DND-41 (cell line): ENCODE results near the gene AOPEP.

Experiments
- ATAC-seq: fragments of 200-7000 bp; cut with Tn5 transposase; 3 replicates; pipeline ENCODE4 v1.9.1; 2021; ENCODE audit warnings: low read depth; ENCODE audit not compliant: insufficient read depth
- DNase-seq: peaks from one replicate; pipeline ENCODE4 v3.0.0-alpha.2; 2020
- H2AFZ ChIP-seq: 2 replicates; pipeline ENCODE4 v1.6.0; 2012; ENCODE audit warnings: low read depth, low read length
- H3K27ac ChIP-seq: 2 replicates; pipeline ENCODE4 v1.5.1; 2012; ENCODE audit warnings: low read length, inconsistent platforms
- H3K27me3 ChIP-seq: fragments of 200-600 bp; sonication (generic); 2 replicates; pipeline ENCODE4 v1.6.0; 2012; ENCODE audit warnings: low read length, mild to moderate bottlenecking, inconsistent platforms; ENCODE audit not compliant: insufficient read depth, poor library complexity
- H3K36me3 ChIP-seq: 2 replicates; pipeline ENCODE4 v1.5.1; 2012; ENCODE audit warnings: low read length, inconsistent platforms; ENCODE audit not compliant: insufficient read depth
- H3K4me1 ChIP-seq: 2 replicates; pipeline ENCODE4 v1.5.1; 2012; ENCODE audit warnings: mild to moderate bottlenecking, low read length; ENCODE audit not compliant: insufficient read depth
- H3K4me2 ChIP-seq: 2 replicates; pipeline ENCODE4 v1.6.0; 2012; ENCODE audit warnings: mild to moderate bottlenecking, moderate library complexity, low read length, inconsistent platforms; ENCODE audit not compliant: insufficient read depth
- H3K4me3 ChIP-seq, 2 experiments: fragments of 200-600 bp in 1 of 2; shearing (Covaris generic) in 1 of 2; 2 replicates each; pipeline ENCODE4 v1.5.1; 2012 to 2016; ENCODE audit warnings: inconsistent platforms in 2 of 2, low read length in 2 of 2, mild to moderate bottlenecking in 2 of 2, low read depth in 1 of 2, moderate library complexity in 1 of 2
- H3K79me2 ChIP-seq: 2 replicates; pipeline ENCODE4 v1.6.0; 2012; ENCODE audit warnings: low read length, inconsistent platforms; ENCODE audit not compliant: insufficient read depth
- H3K9ac ChIP-seq: 2 replicates; pipeline ENCODE4 v1.6.0; 2012; ENCODE audit warnings: low read depth, mild to moderate bottlenecking, inconsistent platforms, low read length, moderate library complexity
- H3K9me3 ChIP-seq: 2 replicates; pipeline ENCODE4 v1.5.1; 2012; ENCODE audit warnings: low read length, moderate library complexity, mild to moderate bottlenecking, inconsistent platforms; ENCODE audit not compliant: insufficient read depth, severe bottlenecking
- H4K20me1 ChIP-seq: 2 replicates; pipeline ENCODE4 v1.6.0; 2012; ENCODE audit warnings: low read length; ENCODE audit not compliant: insufficient read depth
- EZH2 ChIP-seq: IDR thresholded peaks from 3 replicates; pipeline ENCODE4 v1.6.1; 2012; ENCODE audit warnings: borderline replicate concordance, low read depth, mild to moderate bottlenecking, moderate library complexity, low read length, inconsistent platforms; ENCODE audit not compliant: severe bottlenecking
- TF ChIP-seq, protein P1 (sequence below): IDR thresholded peaks from 2 replicates; pipeline ENCODE4 v1.5.1; 2012; ENCODE audit warnings: borderline replicate concordance, low read length, moderate library complexity, mild to moderate bottlenecking; ENCODE audit not compliant: poor library complexity, severe bottlenecking; ENCODE audit errors: extremely low read depth

AOPEP gene

DNA sequence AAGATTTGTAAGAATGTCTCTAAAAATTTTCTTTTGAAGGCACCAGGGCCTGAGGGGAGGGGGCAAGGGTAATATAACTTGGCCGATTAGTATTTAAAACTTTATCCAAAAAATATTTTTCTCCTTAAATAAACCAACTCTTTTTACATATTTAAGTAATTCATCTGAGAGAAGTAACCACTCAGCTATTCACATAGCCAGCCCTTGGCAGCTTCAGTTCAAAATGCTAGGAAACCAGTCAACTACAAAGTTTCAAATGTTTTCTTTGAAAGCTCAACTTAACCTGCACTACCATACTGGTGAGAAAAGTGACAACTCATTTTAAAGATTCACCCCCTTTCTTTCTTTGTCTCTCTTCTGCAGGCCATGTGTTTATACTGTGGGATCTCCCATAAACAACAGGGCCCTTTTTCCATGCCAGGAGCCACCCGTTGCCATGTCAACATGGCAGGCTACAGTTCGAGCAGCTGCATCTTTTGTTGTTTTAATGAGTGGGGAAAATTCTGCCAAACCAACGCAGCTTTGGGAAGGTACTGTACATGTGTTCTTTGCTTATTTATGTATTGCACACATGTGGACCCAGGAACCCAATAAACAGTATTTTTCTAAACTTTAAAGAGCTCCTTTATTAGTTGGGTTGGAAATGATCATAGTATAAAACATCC lies 46.3 kb downstream of the AOPEP start:
- no peak overlapping the region for H3K9ac ChIP-seq
- no peaks in the 10 kb centered on the region for H3K79me2 ChIP-seq
- H3K36me3 ChIP-seq: no peaks in the 10 kb centered on the region
- H3K27me3 ChIP-seq: no peaks in the 10 kb centered on the region
- H3K27ac ChIP-seq: no peak overlapping the region
- H3K4me3 ChIP-seq: no peak overlapping the region
- H3K9me3 ChIP-seq: no peaks in the 10 kb centered on the region
- no peak overlapping the region for H2AFZ ChIP-seq
- no peak for ATAC-seq
- no peaks in the 10 kb centered on the region for H4K20me1 ChIP-seq
- DNase-seq: no peak
- no peaks in the 10 kb centered on the region for H3K4me1 ChIP-seq
- no peak for TF ChIP-seq EZH2
- TF ChIP-seq, protein P1, sequence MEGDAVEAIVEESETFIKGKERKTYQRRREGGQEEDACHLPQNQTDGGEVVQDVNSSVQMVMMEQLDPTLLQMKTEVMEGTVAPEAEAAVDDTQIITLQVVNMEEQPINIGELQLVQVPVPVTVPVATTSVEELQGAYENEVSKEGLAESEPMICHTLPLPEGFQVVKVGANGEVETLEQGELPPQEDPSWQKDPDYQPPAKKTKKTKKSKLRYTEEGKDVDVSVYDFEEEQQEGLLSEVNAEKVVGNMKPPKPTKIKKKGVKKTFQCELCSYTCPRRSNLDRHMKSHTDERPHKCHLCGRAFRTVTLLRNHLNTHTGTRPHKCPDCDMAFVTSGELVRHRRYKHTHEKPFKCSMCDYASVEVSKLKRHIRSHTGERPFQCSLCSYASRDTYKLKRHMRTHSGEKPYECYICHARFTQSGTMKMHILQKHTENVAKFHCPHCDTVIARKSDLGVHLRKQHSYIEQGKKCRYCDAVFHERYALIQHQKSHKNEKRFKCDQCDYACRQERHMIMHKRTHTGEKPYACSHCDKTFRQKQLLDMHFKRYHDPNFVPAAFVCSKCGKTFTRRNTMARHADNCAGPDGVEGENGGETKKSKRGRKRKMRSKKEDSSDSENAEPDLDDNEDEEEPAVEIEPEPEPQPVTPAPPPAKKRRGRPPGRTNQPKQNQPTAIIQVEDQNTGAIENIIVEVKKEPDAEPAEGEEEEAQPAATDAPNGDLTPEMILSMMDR: no peak
- H3K4me2 ChIP-seq: no peak overlapping the region

- ATAC-seq (no peak), DNase-seq (no peak)
- no peaks in the 10 kb centered on the region for H3K36me3 ChIP-seq
- H2AFZ ChIP-seq: no peak overlapping the region
- no peaks in the 10 kb centered on the region for H3K27me3 ChIP-seq
- H3K4me1 ChIP-seq: no peaks in the 10 kb centered on the region
- H3K4me2 ChIP-seq: no peak overlapping the region
- no peak overlapping the region for H3K9ac ChIP-seq
- no peak for TF ChIP-seq EZH2
- TF ChIP-seq, protein P1: no peak
- no peaks in the 10 kb centered on the region for H4K20me1 ChIP-seq
- no peaks in the 10 kb centered on the region for H3K9me3 ChIP-seq
- H3K79me2 ChIP-seq: no peaks in the 10 kb centered on the region
- H3K4me3 ChIP-seq: no peak overlapping the region
- no peak overlapping the region for H3K27ac ChIP-seq
Measured at GRCh38 chr9:94773655-94774054, 47.2 kb downstream of the AOPEP start.

DNA sequence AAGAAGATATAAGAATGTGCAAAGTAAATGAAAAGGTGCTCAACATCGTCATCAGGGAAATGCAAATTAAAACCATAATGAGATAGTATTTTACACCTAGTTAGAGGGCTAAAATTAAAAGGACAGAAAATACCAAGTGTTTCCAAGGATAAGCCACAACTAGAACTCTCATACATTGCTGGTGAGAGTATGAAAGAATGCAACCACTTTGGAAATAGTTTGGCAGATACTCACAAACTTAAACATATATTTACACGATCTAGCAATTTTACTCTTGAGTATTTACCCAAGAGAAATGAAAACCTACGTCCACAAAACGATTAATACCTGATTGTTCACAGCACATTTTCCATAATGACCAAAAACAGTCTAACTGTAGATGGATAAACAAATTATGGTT lies 51.5 kb downstream of the AOPEP start:
- no peaks in the 10 kb centered on the region for H3K9me3 ChIP-seq
- no peaks in the 10 kb centered on the region for H3K4me1 ChIP-seq
- H3K27ac ChIP-seq: no peak overlapping the region
- no peak overlapping the region for H3K4me3 ChIP-seq
- H4K20me1 ChIP-seq: no peaks in the 10 kb centered on the region
- TF ChIP-seq, protein P1: no peak
- TF ChIP-seq EZH2: no peak
- DNase-seq (no peak), ATAC-seq (no peak)
- no peaks in the 10 kb centered on the region for H3K36me3 ChIP-seq
- H3K9ac ChIP-seq: no peak overlapping the region
- no peaks in the 10 kb centered on the region for H3K79me2 ChIP-seq
- no peak overlapping the region for H3K4me2 ChIP-seq
- H3K27me3 ChIP-seq: no peaks in the 10 kb centered on the region
- H2AFZ ChIP-seq: no peak overlapping the region

- Histone ChIP-seq H4K20me1 (0 out of 2 replicates have a peak, but pooled peaks cover 3% of the 10 kb centered on the region), H3K79me2 (no peaks in the 10 kb centered on the region), H3K9ac (no peak overlapping the region), H2AFZ (no peak overlapping the region), H3K27me3 (no peaks in the 10 kb centered on the region), H3K27ac (no peak overlapping the region), H3K4me2 (no peak overlapping the region), H3K4me3 (no peak overlapping the region), H3K36me3 (no peaks in the 10 kb centered on the region), H3K9me3 (no peaks in the 10 kb centered on the region), H3K4me1 (no peaks in the 10 kb centered on the region)
- no peak for TF ChIP-seq EZH2
- TF ChIP-seq, protein P1: no peak
- ATAC-seq: no peak
- no peak for DNase-seq
Measured at GRCh38 chr9:94779031-94779430, 52.5 kb downstream of the AOPEP start.
